Mesothelial cell of epicardium (in vitro differentiated cells): ENCODE data around the gene CCDC80. TPM values are rescaled to one million over a fixed set of nuclear protein-coding genes. Genes with fewer than 3 reads are reported as not detected.

Experiments used
- DNase-seq, 2 experiments: peaks; one replicate each; pipeline ENCODE4 v3.0.0; 2021; ENCODE audit warnings: low spot score in 2 of 2; ENCODE audit not compliant: unreplicated experiment in 2 of 2
- H3K27ac Mint-ChIP-seq: 2 replicates; pipeline ENCODE4 v1.8.0; 2021; ENCODE audit warnings: mixed read lengths
- H3K27me3 Mint-ChIP-seq: 2 replicates; pipeline ENCODE4 v1.8.0; 2021; ENCODE audit warnings: low read depth, mixed read lengths
- H3K36me3 Mint-ChIP-seq: 2 replicates; pipeline ENCODE4 v1.8.0; 2021; ENCODE audit warnings: mixed read lengths
- H3K4me1 Mint-ChIP-seq: 2 replicates; pipeline ENCODE4 v1.8.0; 2021; ENCODE audit warnings: mixed read lengths
- H3K4me3 Mint-ChIP-seq: 2 replicates; pipeline ENCODE4 v1.8.0; 2021; ENCODE audit warnings: mild to moderate bottlenecking, moderate library complexity, mixed read lengths
- H3K9me3 Mint-ChIP-seq: 2 replicates; pipeline ENCODE4 v1.8.0; 2021; ENCODE audit warnings: mixed read lengths
- CTCF ChIP-seq: fragments of 200-600 bp; sonication (generic); IDR thresholded peaks from one replicate; pipeline ENCODE4 v1.5.0; 2021; ENCODE audit warnings: antibody characterized with exemption; ENCODE audit not compliant: unreplicated experiment
- total RNA-seq: library from RNA; stranded (reverse); gene quantifications from 3 replicates; pipeline ENCODE4 v1.2.1, GENCODE V29; 2021

Gene CCDC80
- total RNA-seq, result 126 to 134 TPM (median 133 TPM) in 3 replicates

GRCh38 chr3:112640930-112641801 is at the start of gene CCDC80:
TSS of gene CCDC80 (minus strand) at chr3:112641143. CDS start at chr3:112639905, 1,238 bp downstream.
- no peak within 1 kb of the TSS for H3K27ac Mint-ChIP-seq
- H3K36me3 Mint-ChIP-seq, result peaks cover 2% of the 10 kb centered on the region
- peaks cover 25% of the 10 kb centered on the region for H3K4me1 Mint-ChIP-seq
- no peaks in the 10 kb centered on the region for H3K9me3 Mint-ChIP-seq
- no peak within 1 kb of the TSS for H3K4me3 Mint-ChIP-seq
- no peak for TF ChIP-seq CTCF
- H3K27me3 Mint-ChIP-seq, result no peaks in the 10 kb centered on the region
- no peak for DNase-seq

GRCh38 chr3:112689989-112690388 is 49.0 kb upstream of the CCDC80 start:
- no peak for TF ChIP-seq CTCF
- peaks cover 11% of the 10 kb centered on the region for H3K9me3 Mint-ChIP-seq
- DNase-seq, result no peak
- H3K27ac Mint-ChIP-seq, result peak overlapping the region; percentile 34
- no peaks in the 10 kb centered on the region for H3K27me3 Mint-ChIP-seq
- no peaks in the 10 kb centered on the region for H3K36me3 Mint-ChIP-seq
- peaks cover 31% of the 10 kb centered on the region for H3K4me1 Mint-ChIP-seq
- no peak overlapping the region for H3K4me3 Mint-ChIP-seq

DNA sequence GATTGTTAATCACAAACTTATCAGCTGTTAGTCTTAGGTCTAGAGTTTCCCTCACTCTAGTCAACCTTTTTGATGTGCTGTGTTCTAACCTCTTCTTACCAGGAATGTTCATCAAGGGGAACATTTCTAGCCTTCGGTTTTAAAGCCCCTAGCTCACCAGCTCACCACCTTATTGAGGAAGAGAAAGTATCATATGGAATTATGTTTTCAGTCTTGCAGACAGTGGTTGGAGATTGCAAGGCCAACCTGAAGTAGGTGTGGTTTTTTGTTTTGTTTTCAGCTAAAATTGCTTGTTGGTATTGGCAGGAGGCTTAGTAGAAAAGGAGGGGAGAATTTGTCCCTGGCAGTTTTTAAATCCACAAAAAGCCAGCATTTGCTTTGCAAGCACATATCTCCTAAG is 48.4 kb upstream of the CCDC80 start:
- Mint-ChIP-seq H3K27ac (peak overlapping the region; percentile 76), H3K36me3 (no peaks in the 10 kb centered on the region), H3K4me1 (peaks cover 31% of the 10 kb centered on the region), H3K9me3 (peaks cover 11% of the 10 kb centered on the region), H3K4me3 (no peak overlapping the region), H3K27me3 (no peaks in the 10 kb centered on the region)
- TF ChIP-seq CTCF, result no peak
- no peak for DNase-seq

GRCh38 chr3:112688819-112689218 is 47.9 kb upstream of the CCDC80 start:
- peak overlapping the region; percentile 94 for H3K27ac Mint-ChIP-seq

DNA sequence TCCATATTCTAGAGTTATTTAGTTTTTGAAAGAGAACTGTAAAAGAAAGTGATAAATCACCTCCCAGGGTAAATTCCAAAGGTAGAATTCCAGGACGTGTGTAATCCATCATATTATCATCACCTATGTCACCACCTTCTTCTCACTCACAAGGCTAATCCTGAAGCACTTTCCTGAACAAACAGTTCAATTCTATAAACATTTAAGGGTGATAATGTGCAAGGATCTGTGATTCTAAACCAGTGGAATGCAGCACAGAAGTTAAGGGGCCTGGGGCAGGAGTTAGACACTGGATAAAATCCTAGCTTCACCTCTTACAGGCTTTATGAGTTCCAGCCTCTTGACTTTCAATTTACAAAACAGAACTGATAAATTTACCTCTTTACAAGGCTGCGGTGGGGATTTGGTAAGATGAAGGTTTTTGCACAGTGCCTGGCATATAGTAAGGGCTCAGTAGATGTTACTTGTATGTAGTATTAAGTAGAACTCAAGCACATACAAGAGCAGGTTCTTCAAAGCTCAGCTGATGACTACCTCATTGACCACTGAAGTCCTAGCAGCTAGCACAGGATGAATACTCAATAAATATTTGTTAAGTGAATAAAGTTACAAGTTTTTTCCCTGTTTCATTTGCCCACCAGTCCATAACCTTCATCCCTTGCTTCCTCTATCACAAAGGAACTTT is 47.3 kb upstream of the CCDC80 start:
- peaks cover 31% of the 10 kb centered on the region for H3K4me1 Mint-ChIP-seq
- no peak for TF ChIP-seq CTCF
- no peak for DNase-seq
- H3K27me3 Mint-ChIP-seq, result no peaks in the 10 kb centered on the region
- H3K27ac Mint-ChIP-seq, result peak overlapping the region; percentile 94
- H3K36me3 Mint-ChIP-seq, result no peaks in the 10 kb centered on the region
- no peak overlapping the region for H3K4me3 Mint-ChIP-seq
- peaks cover 4% of the 10 kb centered on the region for H3K9me3 Mint-ChIP-seq

More at GRCh38 chr3:112688819-112689218, 47.9 kb upstream of the CCDC80 start:
- DNase-seq, result no peak
- H3K9me3 Mint-ChIP-seq, result peaks cover 8% of the 10 kb centered on the region
- H3K36me3 Mint-ChIP-seq, result no peaks in the 10 kb centered on the region
- H3K27me3 Mint-ChIP-seq, result no peaks in the 10 kb centered on the region
- H3K4me3 Mint-ChIP-seq, result no peak overlapping the region
- no peak for TF ChIP-seq CTCF
- H3K4me1 Mint-ChIP-seq, result peaks cover 31% of the 10 kb centered on the region
